Caki2 (cell line): ENCODE data around the gene SIGLEC10. TPM values are rescaled to one million over a fixed set of nuclear protein-coding genes. Genes with fewer than 3 reads are reported as not detected.
"Not testable (repeated sequence)": the region's sequence is repeated elsewhere in the genome, so short reads cannot be mapped to it uniquely, and the experiment has no call there.

Source experiments
- DNase-seq: peaks from one replicate; pipeline ENCODE4 v3.0.0-alpha.2; 2015; ENCODE audit warnings: low read depth
- in situ Hi-C: cut with HindIII; loops from 2 replicates; pipeline ENCODE4 v1.10.0; 2016; ENCODE audit warnings: low sequenced_read_pairs, low pct_unique_long_range_greater_than_20kb, mixed read lengths
- total RNA-seq: library from RNA; depleted of rRNA; stranded (reverse); fragments of >200 nt; shearing (Covaris generic); gene quantifications from 2 replicates; pipeline ENCODE4 v1.2.3, GENCODE V29; 2014; ENCODE audit warnings: low replicate concordance; rRNA removed

The SIGLEC10 gene
- total RNA-seq: not detected in 2 replicates

- in situ Hi-C loops: no loop called here
- DNase-seq: no peak
Observed at GRCh38 chr19:51417107-51417809, at the start of gene SIGLEC10. Gene SIGLEC10, minus strand, starts transcription at chr19:51417642. Its CDS starts 61 bp downstream, at chr19:51417581.

DNA sequence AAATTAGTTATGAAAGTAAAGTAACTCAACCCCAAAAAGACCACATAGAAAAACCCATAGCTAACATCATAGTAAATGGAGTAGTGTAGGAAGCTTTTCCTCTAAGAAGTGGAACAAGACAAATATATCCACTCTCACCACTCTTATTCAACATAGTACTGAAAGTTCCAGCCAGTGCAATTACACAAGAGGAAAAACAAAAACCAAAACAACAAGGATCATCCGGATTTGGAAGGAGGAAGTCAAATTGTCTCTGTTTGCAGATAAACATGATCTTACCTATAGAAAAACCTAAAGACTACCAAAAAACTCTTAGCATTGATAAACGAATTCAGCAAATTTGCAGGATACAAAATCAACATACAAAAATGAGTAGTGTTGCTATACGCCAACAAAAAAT, 49.3 kb upstream of the SIGLEC10 start:
- in situ Hi-C loops: no loop called here
- DNase-seq: no peak

- DNase-seq, in situ Hi-C loops: not testable (repeated sequence)
Observed at GRCh38 chr19:51463976-51464581, 46.6 kb upstream of the SIGLEC10 start.

GRCh38 chr19:51462681-51463080, 45.2 kb upstream of the SIGLEC10 start:
- in situ Hi-C loops: no loop called here

GRCh38 chr19:51462276-51462675, 44.8 kb upstream of the SIGLEC10 start:
- in situ Hi-C loops: no loop called here
- DNase-seq: no peak

More at GRCh38 chr19:51462681-51463080, 45.2 kb upstream of the SIGLEC10 start:
- no peak for DNase-seq

DNA sequence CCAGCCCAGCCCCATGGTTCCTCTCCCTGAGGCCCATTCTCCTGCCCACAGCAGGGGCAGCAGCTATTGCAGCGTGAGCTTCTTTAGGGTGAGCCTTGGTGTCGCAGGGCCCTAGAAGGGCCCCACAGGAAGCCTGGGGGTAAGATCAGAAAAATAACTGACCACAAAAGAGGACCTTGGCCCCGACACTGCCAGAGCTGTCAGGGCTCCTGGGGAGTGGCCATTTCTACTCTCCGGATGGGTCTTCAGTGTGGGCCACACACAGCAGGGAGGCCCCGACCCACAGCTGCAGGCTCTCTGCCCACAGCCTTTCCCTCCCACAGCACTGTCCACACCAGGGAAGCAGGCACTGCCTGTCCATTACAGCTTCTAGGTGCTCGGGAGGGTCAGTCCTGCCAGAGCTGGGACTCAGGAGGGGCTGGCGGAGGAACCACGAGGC, 44.3 kb upstream of the SIGLEC10 start:
- in situ Hi-C loops: no loop called here
- DNase-seq: no peak

GRCh38 chr19:51460164-51460992, 42.9 kb upstream of the SIGLEC10 start:
- in situ Hi-C loops: no loop called here
- no peak for DNase-seq

- DNase-seq: no peak
- in situ Hi-C loops: no loop called here
Observed at GRCh38 chr19:51458899-51459505, 41.6 kb upstream of the SIGLEC10 start.

DNA sequence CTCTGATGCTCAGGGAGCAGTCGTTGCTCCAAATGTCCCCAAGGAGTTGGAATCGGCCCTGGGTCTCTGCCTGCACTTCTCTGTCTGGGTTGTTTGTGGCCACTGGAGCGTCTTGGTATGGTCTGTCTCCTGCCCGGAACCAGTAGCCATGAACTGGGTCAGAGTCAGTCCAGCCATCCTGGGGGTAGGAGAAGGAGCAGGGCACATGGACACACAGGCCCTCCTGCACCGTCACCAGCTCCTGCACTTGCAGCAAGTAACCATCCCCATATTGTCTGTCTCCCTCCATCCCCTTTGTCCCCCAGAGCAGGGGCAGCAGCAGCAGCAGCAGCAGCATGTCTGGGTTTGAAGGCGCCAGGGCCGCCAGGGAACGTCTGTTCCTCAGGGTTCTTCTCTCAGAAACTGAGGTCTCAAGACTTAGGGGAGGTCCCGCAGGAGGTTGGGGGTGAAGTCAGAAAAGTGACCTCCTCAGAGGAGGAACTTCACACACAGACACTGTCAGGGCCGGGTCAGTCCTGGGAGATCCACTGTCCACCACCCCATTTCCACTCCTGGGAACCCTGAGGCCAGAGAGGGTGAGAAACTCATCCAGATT, 40.7 kb upstream of the SIGLEC10 start, which contains the start of gene SIGLEC8:
Gene SIGLEC8, minus strand, starts transcription at position 404 of the 595 bp plus-strand sequence. Its CDS starts 67 bp downstream, at position 337.
- no peak for DNase-seq
- in situ Hi-C loops: no loop called here

GRCh38 chr19:51457351-51458013, 40.0 kb upstream of the SIGLEC10 start:
- no peak for DNase-seq
- in situ Hi-C loops: no loop called here

DNA sequence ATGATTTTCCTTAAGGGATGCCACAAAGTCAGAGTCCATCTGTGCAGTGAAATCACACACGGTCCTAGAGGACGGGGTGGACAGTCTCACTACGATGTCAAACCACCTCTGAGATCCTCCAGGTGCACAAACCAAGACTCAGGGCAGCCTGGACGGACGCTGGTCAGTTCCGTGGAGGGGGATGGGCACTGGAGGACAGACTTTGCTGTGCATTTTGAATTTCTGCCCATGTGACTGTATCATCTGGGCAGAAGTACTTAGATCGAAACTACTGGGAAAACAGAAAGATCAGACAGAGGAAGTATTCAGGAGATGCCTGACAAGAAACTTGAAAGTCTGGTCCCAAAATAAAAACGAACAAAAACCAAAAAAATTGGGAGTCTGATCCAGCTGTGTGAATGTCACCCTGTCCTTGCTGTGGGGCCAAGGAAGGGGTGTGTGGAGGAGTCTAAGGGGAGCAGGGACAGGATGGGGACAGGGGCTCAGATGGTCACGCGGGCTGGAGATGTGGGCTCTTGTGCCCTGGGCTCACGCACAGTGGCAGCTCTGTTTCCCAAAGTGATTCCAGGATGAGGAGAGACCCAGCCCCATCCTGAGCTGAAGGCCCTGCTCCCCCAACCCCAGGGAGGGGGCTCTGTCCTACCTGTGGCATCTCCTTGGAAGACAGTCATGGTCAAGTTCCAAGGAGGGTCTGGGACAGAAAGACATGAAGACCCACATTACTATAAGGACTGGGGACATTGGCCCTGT, 39.3 kb upstream of the SIGLEC10 start:
- in situ Hi-C loops: no loop called here
- no peak for DNase-seq

GRCh38 chr19:51450730-51451307, 33.4 kb upstream of the SIGLEC10 start:
- DNase-seq: no peak
- in situ Hi-C loops: no loop called here

DNA sequence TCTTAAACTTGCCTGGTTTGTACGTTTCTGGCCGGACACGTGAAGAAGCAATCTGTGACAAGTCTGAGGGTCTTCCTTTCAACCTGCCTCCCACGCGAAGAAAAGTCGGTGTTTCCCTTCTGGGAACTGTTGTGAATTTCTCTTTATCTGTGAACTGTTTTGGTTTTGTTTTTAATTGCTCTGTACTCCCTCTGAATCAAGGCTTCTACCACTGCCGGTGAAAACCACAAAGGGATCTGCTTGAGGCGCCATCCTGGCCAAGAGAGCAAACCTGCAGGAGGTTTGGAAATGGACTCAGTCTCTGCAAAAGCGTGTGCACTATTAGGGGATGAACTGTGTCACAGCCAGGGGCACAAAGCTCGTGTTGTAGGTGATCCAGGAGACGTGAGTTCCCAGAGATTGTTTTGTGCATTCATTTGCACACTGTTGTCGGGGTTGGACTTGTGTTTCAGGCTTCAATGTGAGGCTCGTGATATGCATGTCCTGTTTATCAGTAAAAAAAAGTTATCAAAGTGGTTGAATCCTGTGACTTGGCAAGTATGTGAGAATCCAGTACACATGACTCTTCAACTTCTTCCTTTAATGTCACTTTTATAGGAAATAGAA, 31.1 kb upstream of the SIGLEC10 start:
- in situ Hi-C loops: no loop called here
- DNase-seq: no peak

DNA sequence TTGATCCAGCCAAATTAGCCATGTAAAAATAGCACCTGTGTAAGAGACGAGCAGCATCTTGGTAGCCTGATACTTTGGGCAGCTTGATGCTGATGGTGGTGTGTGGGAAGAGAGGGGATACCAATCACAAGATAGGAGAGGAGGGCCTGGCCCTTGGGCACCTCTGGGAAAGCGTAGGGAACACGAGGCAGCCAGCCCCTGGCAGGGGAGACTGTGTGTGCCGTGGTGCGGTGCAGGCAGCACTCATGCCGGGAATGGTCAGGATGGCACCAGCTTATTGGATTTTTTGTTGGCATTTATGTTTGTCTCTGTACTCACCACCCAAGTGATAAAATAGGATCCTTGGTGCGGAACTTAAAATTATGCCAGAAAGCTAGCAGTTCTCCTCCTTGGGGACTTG, 30.6 kb upstream of the SIGLEC10 start:
- DNase-seq: no peak
- in situ Hi-C loops: no loop called here

GRCh38 chr19:51447510-51447909, 30.1 kb upstream of the SIGLEC10 start:
- in situ Hi-C loops, DNase-seq: not testable (repeated sequence)
